Psoas muscle (tissue), 8 donors: ENCODE data around the gene EPB41L1. TPM values are rescaled to one million over a fixed set of nuclear protein-coding genes. Genes with fewer than 3 reads are reported as not detected.

ENCODE experiments used
- ATAC-seq, 4 donors: fragments of 200-7000 bp; cut with Tn5 transposase; one replicate each; pipeline ENCODE4 v1.9.1; 2020; ENCODE audit warnings: moderate library complexity in 3 of 4, mild to moderate bottlenecking in 2 of 4
- DNase-seq, 2 donors: peaks; one replicate each; pipeline ENCODE4 v3.0.0-alpha.2; 2020
- H3K27ac ChIP-seq: fragments of 200-600 bp; one replicate; pipeline ENCODE4 v1.8.0; 2022
- H3K27me3 ChIP-seq, 3 donors: fragments of 200-600 bp in 1 of 3; one replicate each; pipeline versions ENCODE4 v1.6.1 to v1.8.0; 2013 to 2022; ENCODE audit warnings: low read length in 2 of 3, mild to moderate bottlenecking in 2 of 3, moderate library complexity in 1 of 3; ENCODE audit not compliant: insufficient read depth in 3 of 3
- H3K36me3 ChIP-seq, 2 donors: fragments of 200-600 bp in 1 of 2; one replicate each; pipeline versions ENCODE4 v1.6.1 to v1.8.0; 2013 to 2022; ENCODE audit warnings: low read depth in 1 of 2, mild to moderate bottlenecking in 1 of 2, moderate library complexity in 1 of 2; ENCODE audit not compliant: insufficient read depth in 1 of 2
- H3K4me1 ChIP-seq: fragments of 200-600 bp; one replicate; pipeline ENCODE4 v1.8.0; 2022
- H3K4me3 ChIP-seq: fragments of 200-600 bp; one replicate; pipeline ENCODE4 v1.8.0; 2022; ENCODE audit warnings: mild to moderate bottlenecking
- H3K9me3 ChIP-seq: fragments of 200-600 bp; one replicate; pipeline ENCODE4 v1.8.0; 2022
- CTCF ChIP-seq: fragments of 200-600 bp; IDR thresholded peaks from one replicate; pipeline ENCODE4 v1.8.0; 2022; ENCODE audit warnings: antibody characterized with exemption
- WGBS, 3 donors: extraction: QIAGEN DNeasy Blood & Tissue Kit; methylation state at CpG; one replicate each; pipeline versions ENCODE4 v1.1.6 to v1.1.7; 2013; 5-methylcytosine and 5-hydroxymethylcytosine counted together
- intact Hi-C, 2 donors: fragments of 100-400 bp; cut with DNase I; formaldehyde crosslinking; loops; one replicate each; pipeline versions ENCODE4 v1.11.0 to v1.14.2; 2022
- polyA plus RNA-seq, 3 donors: library from polyadenylated mRNA; stranded (reverse); fragments of 200-250 nt; gene quantifications; one replicate each; pipeline ENCODE4 v1.2.3, GENCODE V29; 2013
- total RNA-seq, 4 donors: library from RNA; stranded (reverse); fragmentation: NEBNext Ultra II Directional in 2 of 4; extraction: Animal tissue kit (Norgen Biotek cat#: 25700) in 2 of 4; gene quantifications; one replicate each; pipeline versions ENCODE4 v1.2.1 to v1.2.4, GENCODE V29; 2021 to 2023
- donor health status: healthy with polysubstance abuse.
- donor health status: DM: no; HTN: no; CAD: no; lungs with moderate emphysema.
- donor health status: Bipolar disorder and iron deficiency.
- donor health status: healthy.
- donor health status: DM: yes; HTN: yes; CAD: no.
- donor health status: DM: no; HTN: no; CAD: no.
- donor health status: DM: no; HTN: no; CAD: no.
- donor health status: DM: yes; HTN: yes; CAD: no.

EPB41L1 gene
- total and polyA plus RNA-seq, 7 donors, result 4.2 to 24.1 (median 9.1) TPM

- H3K36me3 ChIP-seq, result no peaks in the 10 kb centered on the region
- 88 to 92% (median 89%) methylated on average over 7 of the region's 7 CpGs for WGBS, 3 donors
- DNase-seq, result no peak
These were observed 71.1 kb downstream of the EPB41L1 start for GRCh38 chr20:36225666-36226065.

GRCh38 chr20:36228770-36229169 is 74.2 kb downstream of the EPB41L1 start:
- Histone ChIP-seq H3K9me3 (no peaks in the 10 kb centered on the region), H3K36me3 (no peaks in the 10 kb centered on the region), H3K4me3 (no peak overlapping the region), H3K27me3 (no peaks in the 10 kb centered on the region), H3K27ac (no peak overlapping the region), H3K4me1 (no peaks in the 10 kb centered on the region)
- 68 to 82% (median 71%) methylated on average over 6 of the region's 6 CpGs for WGBS, 3 donors
- intact Hi-C loops, result no loop called here
- DNase-seq (no peak), ATAC-seq (no peak)
- TF ChIP-seq CTCF, result no peak

More at GRCh38 chr20:36225666-36226065, 71.1 kb downstream of the EPB41L1 start:
- Histone ChIP-seq H3K27ac (no peak overlapping the region), H3K4me3 (no peak overlapping the region), H3K9me3 (no peaks in the 10 kb centered on the region), H3K4me1 (no peaks in the 10 kb centered on the region), H3K27me3 (no peaks in the 10 kb centered on the region)
- TF ChIP-seq CTCF, result no peak
- ATAC-seq, result no peak
- intact Hi-C loops, result no loop called here

GRCh38 chr20:36230019-36230418 is 75.5 kb downstream of the EPB41L1 start:
- no peaks in the 10 kb centered on the region for H3K9me3 ChIP-seq
- no peak overlapping the region for H3K27ac ChIP-seq
- H3K27me3 ChIP-seq, result no peaks in the 10 kb centered on the region
- no peaks in the 10 kb centered on the region for H3K4me1 ChIP-seq
- H3K36me3 ChIP-seq, result no peaks in the 10 kb centered on the region
- no peak overlapping the region for H3K4me3 ChIP-seq
- ATAC-seq (no peak), DNase-seq (no peak)
- intact Hi-C loops, result no loop called here
- WGBS, 3 donors, result 57 to 68% (median 65%) methylated on average over 3 of the region's 3 CpGs
- no peak for TF ChIP-seq CTCF

- no peak for ATAC-seq
- Histone ChIP-seq H3K27me3 (no peaks in the 10 kb centered on the region), H3K36me3 (no peaks in the 10 kb centered on the region), H3K9me3 (no peaks in the 10 kb centered on the region), H3K27ac (no peak overlapping the region), H3K4me3 (no peak overlapping the region), H3K4me1 (peaks cover 6% of the 10 kb centered on the region)
- intact Hi-C loops, result no loop called here
- no peak for DNase-seq
- no peak for TF ChIP-seq CTCF
- 83 to 92% (median 86%) methylated on average over 7 of the region's 7 CpGs for WGBS, 3 donors
These were observed 76.8 kb downstream of the EPB41L1 start for GRCh38 chr20:36231331-36231730.

GRCh38 chr20:36234771-36235320 is 80.3 kb downstream of the EPB41L1 start:
- no peaks in the 10 kb centered on the region for H3K9me3 ChIP-seq
- WGBS, 3 donors, result 34 to 46% (median 38%) methylated on average over 4 of the region's 4 CpGs
- no peak for ATAC-seq
- peaks cover 0 to 4% of the 10 kb centered on the region in 2 donors for H3K36me3 ChIP-seq
- intact Hi-C loops, result no loop called here
- peaks cover 27% of the 10 kb centered on the region for H3K4me1 ChIP-seq
- no peak overlapping the region for H3K27ac ChIP-seq
- H3K27me3 ChIP-seq, result no peaks in the 10 kb centered on the region
- no peak for DNase-seq
- no peak for TF ChIP-seq CTCF
- H3K4me3 ChIP-seq, result no peak overlapping the region
